Measurements from ENCODE around the gene RCOR3.

DNA sequence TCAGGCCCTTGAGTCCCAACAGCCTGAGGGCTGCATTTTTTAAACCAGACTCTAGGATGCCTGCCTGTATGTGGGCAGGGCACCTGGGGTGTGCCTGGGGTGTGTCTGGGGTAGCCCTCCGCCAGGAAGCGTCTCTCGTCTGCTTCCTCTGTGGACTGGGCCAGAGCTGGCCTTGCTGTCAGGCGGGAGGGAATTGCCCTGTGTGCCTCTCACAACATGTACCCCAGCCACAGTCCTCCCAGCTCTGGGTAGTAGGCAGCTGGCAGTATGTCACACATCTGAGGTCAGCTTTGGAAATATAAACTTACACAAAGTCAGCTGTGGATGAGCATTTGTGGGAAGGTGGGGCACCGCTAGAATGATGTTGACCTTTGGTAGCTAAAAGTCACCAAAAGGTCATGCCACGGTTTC, 80.5 kb downstream of the RCOR3 start:
- TF ChIP-seq, protein P1, sequence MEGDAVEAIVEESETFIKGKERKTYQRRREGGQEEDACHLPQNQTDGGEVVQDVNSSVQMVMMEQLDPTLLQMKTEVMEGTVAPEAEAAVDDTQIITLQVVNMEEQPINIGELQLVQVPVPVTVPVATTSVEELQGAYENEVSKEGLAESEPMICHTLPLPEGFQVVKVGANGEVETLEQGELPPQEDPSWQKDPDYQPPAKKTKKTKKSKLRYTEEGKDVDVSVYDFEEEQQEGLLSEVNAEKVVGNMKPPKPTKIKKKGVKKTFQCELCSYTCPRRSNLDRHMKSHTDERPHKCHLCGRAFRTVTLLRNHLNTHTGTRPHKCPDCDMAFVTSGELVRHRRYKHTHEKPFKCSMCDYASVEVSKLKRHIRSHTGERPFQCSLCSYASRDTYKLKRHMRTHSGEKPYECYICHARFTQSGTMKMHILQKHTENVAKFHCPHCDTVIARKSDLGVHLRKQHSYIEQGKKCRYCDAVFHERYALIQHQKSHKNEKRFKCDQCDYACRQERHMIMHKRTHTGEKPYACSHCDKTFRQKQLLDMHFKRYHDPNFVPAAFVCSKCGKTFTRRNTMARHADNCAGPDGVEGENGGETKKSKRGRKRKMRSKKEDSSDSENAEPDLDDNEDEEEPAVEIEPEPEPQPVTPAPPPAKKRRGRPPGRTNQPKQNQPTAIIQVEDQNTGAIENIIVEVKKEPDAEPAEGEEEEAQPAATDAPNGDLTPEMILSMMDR (conservative IDR thresholded peaks at IDR 0.05; ENCODE audit: low read length): no peak
- TF ChIP-seq EZH2phosphoT487 (IDR thresholded peaks at IDR 0.05; ENCODE audit: borderline replicate concordance): no peak
